ENCODE results near the gene GSE1. TPM values are rescaled to one million over a fixed set of nuclear protein-coding genes. Genes with fewer than 3 reads are reported as not detected.

GSE1 gene
- total RNA-seq, 8 experiments from 2014 or later, result 13.0 to 63.2 (median 38.5) TPM

DNA sequence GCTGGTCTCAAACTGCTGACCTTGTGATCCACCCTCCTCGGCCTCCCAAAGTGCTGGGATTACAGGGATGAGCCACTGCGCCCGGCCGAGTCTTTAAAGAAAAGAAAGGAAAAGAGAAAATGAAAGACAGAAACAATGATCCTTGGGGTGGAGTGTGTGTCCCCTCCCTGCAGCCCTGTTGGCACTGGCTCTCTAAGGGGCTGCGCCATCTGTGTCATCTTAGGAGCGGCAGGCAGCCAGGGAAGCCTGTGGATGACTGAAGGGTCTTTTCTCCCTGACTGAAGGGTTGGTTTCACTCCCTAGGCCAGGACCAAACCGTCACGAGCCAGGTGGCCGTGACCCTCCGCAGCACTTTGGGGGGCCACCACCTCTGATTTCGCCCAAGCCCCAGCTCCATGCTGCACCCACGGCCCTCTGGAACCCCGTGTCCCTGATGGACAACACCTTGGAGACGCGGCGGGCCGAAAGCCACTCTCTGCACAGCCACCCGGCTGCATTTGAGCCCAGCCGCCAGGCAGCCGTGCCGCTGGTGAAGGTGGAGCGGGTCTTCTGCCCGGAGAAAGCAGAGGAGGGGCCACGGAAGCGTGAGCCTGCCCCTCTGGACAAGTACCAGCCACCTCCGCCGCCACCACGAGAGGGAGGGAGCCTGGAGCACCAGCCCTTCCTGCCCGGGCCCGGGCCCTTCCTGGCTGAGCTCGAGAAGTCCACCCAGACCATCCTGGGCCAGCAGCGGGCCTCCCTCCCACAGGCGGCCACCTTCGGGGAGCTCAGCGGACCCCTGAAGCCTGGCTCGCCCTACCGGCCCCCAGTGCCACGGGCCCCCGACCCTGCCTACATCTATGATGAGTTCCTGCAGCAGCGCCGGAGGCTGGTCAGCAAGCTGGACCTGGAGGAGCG lies 48.0 kb downstream of the GSE1 start:
- ATAC-seq (replicated peaks in 6 of 8), result peak in 2 of 8 experiments; percentile 13 to 20
- Histone ChIP-seq H3K4me1 (replicated peaks in 1 of 2) (peaks cover 29 to 31% of the 10 kb centered on the region in 2 donors), H3K27ac (peak overlapping the region; percentile 73 to 76), H3K4me3 (no peak overlapping the region)
- in situ Hi-C loops (cut with MboI; ENCODE audit: low pct_unique_long_range_greater_than_20kb in 2 of 9, low sequenced_read_pairs in 9 of 9, unreplicated experiment in 9 of 9), result no loop called here
- WGBS, 10 experiments, result 76 to 100% (median 85%) methylated on average over 1 to 10 of the region's 42 CpGs; no CpG with 5 or more reads in 4 of the 10 experiments

GRCh38 chr16:85661740-85662481 lies 48.8 kb downstream of the GSE1 start:
- H3K27ac ChIP-seq, result peak overlapping the region; percentile 73 to 76
- in situ Hi-C loops (cut with MboI; ENCODE audit: low pct_unique_long_range_greater_than_20kb in 2 of 9, low sequenced_read_pairs in 9 of 9, unreplicated experiment in 9 of 9), result no loop called here
- no peak overlapping the region for H3K4me3 ChIP-seq
- peak in 2 of 8 experiments; percentile 9 to 13 for ATAC-seq (replicated peaks in 6 of 8)
- H3K4me1 ChIP-seq (replicated peaks in 1 of 2), result peaks cover 29 to 31% of the 10 kb centered on the region in 2 donors
- WGBS, 10 experiments, result 11 to 93% (median 47%) methylated on average over 1 to 6 of the region's 26 CpGs; no CpG with 5 or more reads in 5 of the 10 experiments

DNA sequence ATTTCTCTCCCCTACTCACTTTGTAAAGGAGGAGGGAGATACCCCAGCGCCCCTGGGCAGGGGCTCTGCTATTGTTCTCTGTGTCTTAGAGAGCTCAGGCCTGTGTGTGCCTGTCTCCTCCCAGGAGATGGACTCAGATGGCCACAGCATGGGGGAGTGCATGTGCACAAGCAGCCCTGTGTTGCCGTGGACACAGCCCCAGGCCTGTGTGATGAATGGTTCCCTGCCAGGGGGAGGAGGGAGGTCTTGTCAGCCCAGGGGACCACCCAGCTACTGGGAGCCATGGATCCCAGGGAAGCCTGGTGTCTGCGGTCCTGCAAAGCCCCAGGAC lies 49.3 kb downstream of the GSE1 start:
- 0 to 63% (median 0%) methylated on average over 1 to 2 of the region's 3 CpGs; no CpG with 5 or more reads in 7 of the 10 experiments for WGBS, 10 experiments
- H3K4me1 ChIP-seq (replicated peaks in 1 of 2), result peaks cover 29 to 31% of the 10 kb centered on the region in 2 donors
- ATAC-seq (replicated peaks in 6 of 8), result peak in 5 of 8 experiments; percentile 74 to 95 (median 86)
- H3K4me3 ChIP-seq, result no peak overlapping the region
- in situ Hi-C loops (cut with MboI; ENCODE audit: low pct_unique_long_range_greater_than_20kb in 2 of 9, low sequenced_read_pairs in 9 of 9, unreplicated experiment in 9 of 9), result no loop called here
- peak overlapping the region; percentile 73 to 76 for H3K27ac ChIP-seq

DNA sequence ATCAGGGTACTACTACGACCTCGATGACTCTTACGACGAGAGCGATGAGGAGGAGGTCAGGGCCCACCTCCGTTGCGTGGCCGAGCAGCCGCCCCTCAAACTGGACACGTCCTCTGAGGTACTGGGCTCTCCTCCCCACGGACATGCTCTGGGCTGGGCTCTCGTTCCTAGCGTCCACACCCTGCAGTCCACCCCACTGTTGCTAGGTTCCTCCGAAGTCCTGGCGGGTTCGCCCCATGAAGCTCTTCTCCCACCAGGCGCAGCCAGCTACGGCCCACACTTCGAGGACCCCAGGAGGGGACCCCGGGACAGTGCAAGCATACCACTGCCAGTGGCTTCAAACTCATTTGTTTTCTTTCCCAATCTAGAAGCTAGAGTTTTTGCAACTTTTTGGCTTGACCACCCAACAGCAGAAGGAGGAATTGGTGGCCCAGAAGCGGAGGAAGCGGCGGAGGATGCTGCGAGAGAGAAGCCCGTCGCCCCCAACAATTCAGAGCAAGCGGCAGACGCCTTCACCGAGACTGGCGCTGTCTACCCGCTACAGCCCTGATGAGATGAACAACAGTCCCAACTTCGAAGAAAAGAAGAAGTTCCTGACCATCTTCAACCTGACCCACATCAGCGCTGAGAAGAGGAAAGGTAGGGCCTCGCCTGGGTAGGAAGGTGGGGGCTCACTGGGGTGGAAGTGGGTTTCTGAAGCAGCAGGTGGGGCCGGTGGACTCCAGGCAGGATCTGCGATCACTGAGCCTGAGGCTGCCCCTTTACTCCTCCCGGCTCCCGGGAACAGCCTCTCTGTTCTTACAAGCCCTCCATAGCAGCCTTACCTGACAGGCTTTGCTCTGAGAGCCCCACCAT lies 50.1 kb downstream of the GSE1 start:
- in situ Hi-C loops (cut with MboI; ENCODE audit: low pct_unique_long_range_greater_than_20kb in 2 of 9, low sequenced_read_pairs in 9 of 9, unreplicated experiment in 9 of 9), result no loop called here

DNA sequence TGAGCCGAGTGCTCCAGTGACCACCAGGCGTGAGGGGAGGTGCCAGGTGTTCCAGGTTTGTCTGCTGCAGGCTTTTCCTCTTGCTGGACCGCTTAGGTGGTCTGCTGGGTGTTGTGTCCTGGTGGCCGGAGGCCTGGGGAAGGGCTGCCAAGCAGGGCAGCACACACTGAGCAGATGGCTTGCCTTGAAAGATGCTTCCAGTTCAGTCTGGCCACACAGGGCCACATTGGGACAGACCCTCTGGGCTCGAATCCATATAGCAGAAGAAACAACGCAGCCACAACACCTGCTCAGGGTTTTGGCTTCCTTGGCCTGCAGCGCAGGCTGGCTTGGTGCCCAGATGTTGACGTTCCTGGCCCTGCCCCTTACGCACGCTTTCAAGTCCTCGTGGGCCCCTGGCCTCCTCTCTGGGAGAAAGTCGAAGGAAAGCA lies 50.8 kb downstream of the GSE1 start:
- peaks cover 29 to 31% of the 10 kb centered on the region in 2 donors for H3K4me1 ChIP-seq (replicated peaks in 1 of 2)
- ATAC-seq (replicated peaks in 6 of 8), result no peak
- in situ Hi-C loops (cut with MboI; ENCODE audit: low pct_unique_long_range_greater_than_20kb in 2 of 9, low sequenced_read_pairs in 9 of 9, unreplicated experiment in 9 of 9), result no loop called here
- 93 to 100% (median 100%) methylated on average over 2 to 8 of the region's 12 CpGs; no CpG with 5 or more reads in 5 of the 10 experiments for WGBS, 10 experiments
- H3K4me3 ChIP-seq, result no peak overlapping the region
- H3K27ac ChIP-seq, result no peak overlapping the region

More for the DNA sequence above, 50.1 kb downstream of the GSE1 start:
- WGBS, 10 experiments, result 88 to 100% (median 94%) methylated on average over 4 to 20 of the region's 38 CpGs; no CpG with 5 or more reads in 3 of the 10 experiments
- Histone ChIP-seq H3K4me1 (replicated peaks in 1 of 2) (peaks cover 29 to 31% of the 10 kb centered on the region in 2 donors), H3K27ac (peak overlapping the region; percentile 73 to 76), H3K4me3 (no peak overlapping the region)
- ATAC-seq (replicated peaks in 6 of 8), result no peak

DNA sequence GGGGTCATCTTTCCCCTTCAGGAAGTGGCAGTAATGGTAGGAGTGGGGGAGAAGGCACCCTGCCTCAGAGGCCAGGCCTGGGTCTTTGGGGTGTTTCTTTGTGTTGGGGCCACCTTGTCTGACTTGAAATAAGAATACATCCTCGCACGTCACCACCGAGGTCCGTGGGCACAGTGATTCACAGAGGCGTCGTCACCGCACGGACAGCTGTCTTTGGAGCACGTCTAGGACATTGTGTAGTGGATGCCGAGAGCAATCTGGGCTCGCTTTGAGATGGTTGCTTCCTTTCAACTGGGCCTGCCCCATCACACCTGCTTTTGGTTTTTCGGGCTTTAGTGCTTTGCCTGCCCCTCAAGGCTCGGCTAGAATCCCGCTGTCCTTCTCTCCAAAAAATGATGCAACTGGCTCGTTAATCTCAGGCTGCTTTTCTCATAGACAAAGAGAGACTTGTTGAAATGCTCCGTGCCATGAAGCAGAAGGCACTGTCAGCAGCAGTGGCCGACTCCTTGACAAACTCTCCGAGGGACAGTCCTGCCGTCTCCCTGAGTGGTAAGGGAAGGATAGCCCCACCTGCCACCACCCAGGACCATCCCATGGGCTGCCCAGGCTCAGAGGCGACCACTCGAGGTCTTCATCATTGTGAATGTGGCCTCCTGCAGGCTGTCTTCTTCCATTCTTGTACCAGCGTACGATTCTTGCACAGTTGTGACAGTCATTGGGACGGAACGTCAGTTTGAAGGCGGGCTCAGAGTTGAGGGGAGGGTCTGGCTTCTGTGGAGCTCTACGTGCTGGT lies 51.7 kb downstream of the GSE1 start:
- in situ Hi-C loops (cut with MboI; ENCODE audit: low pct_unique_long_range_greater_than_20kb in 2 of 9, low sequenced_read_pairs in 9 of 9, unreplicated experiment in 9 of 9), result no loop called here
- Histone ChIP-seq H3K4me1 (replicated peaks in 1 of 2) (peaks cover 29 to 31% of the 10 kb centered on the region in 2 donors), H3K27ac (no peak overlapping the region), H3K4me3 (no peak overlapping the region)
- no peak for ATAC-seq (replicated peaks in 6 of 8)
- WGBS, 10 experiments, result 95 to 100% (median 96%) methylated on average over 1 to 15 of the region's 27 CpGs; no CpG with 5 or more reads in 1 of the 10 experiments

DNA sequence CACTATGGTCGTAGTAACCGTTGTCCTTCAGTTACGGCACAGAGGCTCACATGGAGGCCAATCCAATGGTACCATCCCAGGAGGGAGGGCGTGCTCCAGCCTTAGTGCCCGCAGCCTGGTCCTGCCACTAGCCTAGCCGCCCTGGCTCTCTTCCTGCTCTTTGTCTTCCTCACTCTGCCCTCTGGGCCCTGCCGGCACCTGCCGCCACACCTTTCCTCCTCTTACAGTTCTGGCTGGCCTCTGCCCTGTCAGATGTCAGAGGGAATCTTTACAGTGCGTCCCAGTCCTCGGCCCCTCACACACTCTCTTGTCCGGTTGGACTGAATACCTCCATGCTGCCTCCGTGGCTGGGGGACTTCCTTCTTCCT lies 52.2 kb downstream of the GSE1 start:
- no peak overlapping the region for H3K4me3 ChIP-seq
- ATAC-seq (replicated peaks in 6 of 8), result no peak
- H3K27ac ChIP-seq, result no peak overlapping the region
- H3K4me1 ChIP-seq (replicated peaks in 1 of 2), result peaks cover 24 to 29% of the 10 kb centered on the region in 2 donors
- in situ Hi-C loops (cut with MboI; ENCODE audit: low pct_unique_long_range_greater_than_20kb in 2 of 9, low sequenced_read_pairs in 9 of 9, unreplicated experiment in 9 of 9), result no loop called here
- WGBS, 10 experiments, result 92 to 100% (median 95%) methylated on average over 3 to 7 of the region's 12 CpGs; no CpG with 5 or more reads in 4 of the 10 experiments

GRCh38 chr16:85665929-85666328 lies 52.8 kb downstream of the GSE1 start:
- WGBS, 10 experiments, result 40 to 100% (median 94%) methylated on average over 1 to 9 of the region's 13 CpGs; no CpG with 5 or more reads in 3 of the 10 experiments
- in situ Hi-C loops (cut with MboI; ENCODE audit: low pct_unique_long_range_greater_than_20kb in 2 of 9, low sequenced_read_pairs in 9 of 9, unreplicated experiment in 9 of 9), result no loop called here

DNA sequence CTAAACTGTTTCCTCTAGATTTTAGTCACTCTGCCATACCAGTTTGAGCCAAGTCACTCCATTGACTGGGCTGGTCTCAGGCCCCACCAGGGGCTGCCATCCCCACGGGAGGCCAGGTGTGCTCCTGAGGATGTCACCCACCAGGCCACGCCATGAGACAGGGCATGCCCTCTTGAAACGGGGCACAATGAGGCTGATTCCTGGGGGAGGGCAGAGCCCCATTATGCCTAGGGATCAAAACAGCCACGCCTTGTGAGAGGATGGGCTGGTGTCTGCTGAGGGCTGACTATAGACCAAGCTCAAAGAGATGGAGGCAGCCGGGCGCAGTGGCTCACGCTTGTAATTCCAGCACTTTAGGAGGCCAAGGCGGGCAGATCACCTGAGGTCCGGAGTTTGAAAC lies 54.1 kb downstream of the GSE1 start:
- ATAC-seq (replicated peaks in 6 of 8), result no peak
- Histone ChIP-seq H3K4me3 (no peak overlapping the region), H3K27ac (no peak overlapping the region), H3K4me1 (replicated peaks in 1 of 2) (peaks cover 9 to 11% of the 10 kb centered on the region in 2 donors)
- WGBS, 10 experiments, result 80 to 100% (median 97%) methylated on average over 1 to 3 of the region's 9 CpGs; no CpG with 5 or more reads in 6 of the 10 experiments
- in situ Hi-C loops (cut with MboI; ENCODE audit: low pct_unique_long_range_greater_than_20kb in 2 of 9, low sequenced_read_pairs in 9 of 9, unreplicated experiment in 9 of 9), result no loop called here

More at GRCh38 chr16:85665929-85666328, 52.8 kb downstream of the GSE1 start:
- Histone ChIP-seq H3K4me3 (no peak overlapping the region), H3K4me1 (replicated peaks in 1 of 2) (peaks cover 23 to 25% of the 10 kb centered on the region in 2 donors), H3K27ac (no peak overlapping the region)
- no peak for ATAC-seq (replicated peaks in 6 of 8)

DNA sequence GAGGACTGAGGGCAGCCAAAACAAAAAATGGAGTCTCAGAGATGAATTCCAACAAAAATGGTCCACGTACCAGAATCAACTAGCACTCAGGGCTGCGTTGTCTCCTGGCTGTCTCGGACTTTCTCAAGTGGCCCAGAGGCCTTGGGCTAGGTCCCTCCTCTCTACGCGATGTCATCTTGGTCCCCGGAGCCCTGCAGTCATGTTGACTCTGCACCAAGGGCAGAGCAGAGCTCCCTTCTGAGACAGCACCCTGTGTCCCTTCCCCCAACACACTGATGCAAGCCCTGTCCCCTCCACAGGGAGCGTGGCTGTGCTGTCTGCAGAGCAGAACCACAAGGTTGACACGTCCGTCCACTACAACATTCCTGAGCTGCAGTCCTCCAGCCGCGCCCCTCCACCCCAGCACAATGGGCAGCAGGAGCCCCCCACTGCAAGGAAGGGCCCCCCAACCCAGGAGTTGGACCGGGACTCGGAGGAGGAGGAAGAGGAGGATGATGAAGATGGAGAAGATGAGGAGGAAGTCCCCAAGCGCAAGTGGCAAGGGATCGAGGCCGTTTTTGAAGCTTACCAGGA lies 54.8 kb downstream of the GSE1 start:
- Histone ChIP-seq H3K27ac (no peak overlapping the region), H3K4me3 (no peak overlapping the region), H3K4me1 (replicated peaks in 1 of 2) (peaks cover 3 to 5% of the 10 kb centered on the region in 2 donors)
- ATAC-seq (replicated peaks in 6 of 8), result peak in 5 of 8 experiments; percentile 11 to 47 (median 19)
- in situ Hi-C loops (cut with MboI; ENCODE audit: low pct_unique_long_range_greater_than_20kb in 2 of 9, low sequenced_read_pairs in 9 of 9, unreplicated experiment in 9 of 9), result no loop called here
- 80 to 100% (median 100%) methylated on average over 1 to 5 of the region's 16 CpGs; no CpG with 5 or more reads in 2 of the 10 experiments for WGBS, 10 experiments

DNA sequence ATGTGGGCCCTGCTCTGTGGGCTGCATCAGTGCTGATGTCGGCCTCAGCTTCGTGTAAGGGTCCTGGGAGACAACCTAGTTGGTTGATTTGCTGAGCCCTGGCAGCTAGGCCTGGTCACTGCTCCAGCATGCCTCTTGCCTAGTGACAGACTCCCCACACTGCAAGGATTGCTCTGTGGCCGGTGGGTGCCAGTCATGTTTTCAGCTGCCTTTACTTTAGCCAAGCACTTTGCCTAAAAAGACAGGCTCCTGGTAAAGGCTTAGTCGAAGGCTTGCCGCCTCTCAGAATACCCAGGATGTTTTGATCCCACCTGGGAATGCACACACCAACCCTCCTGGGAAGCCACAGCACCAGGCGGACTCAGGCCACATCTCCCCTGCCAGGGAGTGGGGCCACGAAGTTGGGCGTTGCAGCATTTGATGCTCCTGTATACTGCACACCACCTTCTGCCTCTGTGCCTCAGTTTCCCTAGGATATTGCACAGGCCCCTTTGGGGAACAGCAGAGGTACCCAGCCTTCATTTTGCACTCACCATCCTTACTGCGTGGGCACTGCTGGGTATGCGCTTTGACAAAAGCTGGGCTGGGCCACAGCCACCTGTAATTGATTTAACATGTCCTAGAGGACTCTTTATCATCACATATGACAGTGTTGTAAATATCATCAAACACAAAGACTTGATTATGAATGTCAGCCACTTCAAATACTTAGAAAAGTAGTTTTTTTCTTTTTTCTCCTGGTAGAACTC lies 55.7 kb downstream of the GSE1 start:
- in situ Hi-C loops (cut with MboI; ENCODE audit: low pct_unique_long_range_greater_than_20kb in 2 of 9, low sequenced_read_pairs in 9 of 9, unreplicated experiment in 9 of 9), result no loop called here
- no peak for ATAC-seq (replicated peaks in 6 of 8)

More for the DNA sequence above, 55.7 kb downstream of the GSE1 start:
- H3K4me3 ChIP-seq, result no peak overlapping the region
- no peak overlapping the region for H3K27ac ChIP-seq
- WGBS, 10 experiments, result 68 to 100% (median 97%) methylated on average over 1 to 7 of the region's 10 CpGs; no CpG with 5 or more reads in 5 of the 10 experiments
- peaks cover 0 to 2% of the 10 kb centered on the region in 2 donors for H3K4me1 ChIP-seq (replicated peaks in 1 of 2)
